Measurements from ENCODE around the gene DPP6.

The DPP6 gene

DNA sequence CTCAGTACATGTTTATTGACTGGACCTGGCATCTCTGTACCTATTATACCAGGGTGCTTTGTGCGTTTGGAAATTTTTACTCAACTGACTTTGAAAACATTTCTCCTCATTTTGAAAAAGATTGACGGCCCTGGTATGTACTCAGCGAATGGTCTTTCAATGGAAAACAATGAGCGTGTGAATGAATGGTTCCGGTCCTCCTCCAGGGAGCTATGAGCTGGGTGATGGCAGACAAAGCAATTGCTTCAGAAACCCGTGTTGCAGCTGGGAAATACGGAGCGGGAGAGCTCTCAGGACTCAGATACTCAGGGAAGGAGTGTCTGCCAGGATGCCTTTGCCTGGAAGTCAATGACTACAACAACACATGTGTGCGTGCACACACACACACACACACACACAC lies 824.8 kb downstream of the DPP6 start:
- DNase-seq (ENCODE audit: low read depth), result no peak

DNA sequence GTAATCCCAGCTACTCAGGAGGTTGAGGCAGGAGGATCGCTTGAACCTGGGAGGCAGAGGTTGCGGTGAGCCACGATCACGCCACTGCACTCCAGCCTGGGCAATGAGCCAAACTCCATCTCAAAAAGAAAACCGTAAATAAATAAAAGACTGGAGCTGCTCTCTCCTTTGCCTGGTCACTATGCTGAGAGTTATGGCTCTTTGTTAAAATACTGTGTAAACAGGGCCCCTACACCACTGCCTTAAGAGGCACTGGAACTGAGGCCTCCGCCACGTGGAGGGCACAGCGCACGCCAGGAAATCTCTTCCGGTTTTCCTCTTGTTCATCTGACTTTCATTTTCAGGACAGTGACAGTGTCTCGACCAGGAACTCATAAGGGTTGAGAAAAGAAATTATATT lies 827.4 kb downstream of the DPP6 start:
- no peak for DNase-seq (ENCODE audit: low read depth)

DNA sequence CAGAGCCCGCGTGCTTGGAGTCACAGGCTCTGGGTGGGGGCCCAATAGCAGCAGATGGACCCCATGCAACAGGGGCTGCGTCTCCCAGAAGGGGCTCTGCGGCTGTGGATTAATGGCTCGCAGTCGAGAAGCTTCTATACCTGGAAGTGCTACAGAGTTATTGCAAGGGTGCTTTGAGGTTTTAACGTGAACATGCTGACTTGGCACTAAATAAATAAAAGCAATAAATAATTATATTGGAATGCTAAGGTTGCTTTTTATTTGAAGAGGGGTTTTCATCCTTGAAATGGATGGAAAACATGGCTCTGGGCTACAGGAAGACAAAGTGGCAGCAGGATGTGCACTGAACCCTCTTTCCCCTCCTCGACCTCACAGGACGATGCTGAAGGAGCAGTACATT lies 828.3 kb downstream of the DPP6 start:
- DNase-seq (ENCODE audit: low read depth), result no peak

DNA sequence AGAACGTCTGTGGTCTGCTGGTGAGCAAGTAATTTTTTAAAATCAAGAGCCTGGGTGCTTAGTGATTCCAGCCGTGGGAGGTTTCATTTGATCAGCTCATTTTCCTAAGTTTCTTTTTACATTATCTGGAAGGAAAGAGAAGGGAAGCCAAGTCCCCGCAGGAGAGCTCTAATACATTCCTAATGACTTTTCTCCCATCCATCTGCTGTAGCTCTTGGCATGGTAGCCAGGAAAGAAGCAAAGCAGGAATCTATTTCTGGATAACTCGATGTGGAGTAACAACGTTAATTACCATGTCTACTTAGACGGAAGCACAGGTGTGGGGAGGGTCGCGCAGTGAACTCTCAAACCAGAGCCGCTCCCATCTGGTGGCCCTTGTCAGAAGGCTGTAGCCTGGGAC lies 828.8 kb downstream of the DPP6 start:
- no peak for DNase-seq (ENCODE audit: low read depth)

DNA sequence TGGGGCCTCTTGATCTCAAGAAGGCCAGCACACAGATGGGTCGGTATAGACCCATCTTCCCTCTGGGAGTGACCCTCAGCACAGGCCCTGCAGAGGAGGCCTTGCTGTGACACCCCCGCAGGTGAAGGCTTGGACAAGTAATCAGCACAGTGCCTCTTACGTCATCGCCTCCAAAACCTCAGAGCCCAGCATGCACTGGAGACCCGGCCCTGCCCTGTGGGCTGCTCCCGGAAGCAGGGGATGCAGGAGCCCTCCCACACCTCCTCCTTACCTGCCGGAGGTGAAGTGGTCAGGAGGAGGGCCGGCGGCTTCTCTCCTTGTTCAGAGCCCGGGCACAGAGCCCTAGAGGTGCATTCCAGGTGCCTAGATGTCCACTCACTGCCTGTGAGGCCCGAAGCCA lies 829.3 kb downstream of the DPP6 start:
- no peak for DNase-seq (ENCODE audit: low read depth)

DNA sequence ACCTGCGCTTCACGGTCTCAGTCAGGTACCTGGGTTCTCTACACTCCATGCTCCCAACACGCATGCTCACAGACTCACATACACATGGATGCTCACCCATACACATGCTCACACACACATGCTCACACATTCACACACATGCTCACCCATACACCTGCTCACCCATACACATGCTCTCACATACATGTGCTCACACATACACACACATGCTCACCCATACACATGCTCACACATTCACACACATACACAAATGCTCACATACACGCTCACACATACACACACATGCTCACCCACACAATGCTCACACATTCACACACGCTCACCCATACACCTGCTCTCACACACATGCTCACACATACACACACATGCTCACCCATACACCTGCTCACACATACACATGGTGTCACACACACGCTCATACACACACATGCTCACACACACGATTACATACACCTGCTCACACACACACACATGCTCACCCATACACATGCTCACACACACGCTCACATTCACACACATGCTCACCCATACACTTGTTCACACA lies 830.8 kb downstream of the DPP6 start:
- DNase-seq (ENCODE audit: low read depth), result no peak

DNA sequence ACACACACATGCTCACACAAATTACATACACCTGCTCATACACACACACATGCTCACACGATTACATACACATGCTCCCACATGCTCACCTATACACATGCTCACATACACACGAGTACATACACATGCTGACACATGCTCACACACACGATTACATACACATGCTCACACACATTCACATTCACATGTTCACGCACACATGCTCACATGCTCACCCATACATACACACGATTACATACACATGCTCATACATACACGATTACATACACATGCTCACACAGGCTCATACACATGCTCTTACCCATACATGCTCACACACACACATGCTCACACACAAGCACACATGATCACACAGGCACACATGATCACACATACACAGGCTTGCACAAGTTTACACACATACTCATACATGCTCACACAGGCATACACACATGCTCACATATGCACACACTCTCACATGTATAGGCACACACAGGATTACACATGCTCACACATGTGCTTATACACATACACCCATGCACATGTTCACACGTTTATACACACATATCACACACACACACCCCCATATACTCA lies 832.2 kb downstream of the DPP6 start:
- no peak for DNase-seq (ENCODE audit: low read depth)

DNA sequence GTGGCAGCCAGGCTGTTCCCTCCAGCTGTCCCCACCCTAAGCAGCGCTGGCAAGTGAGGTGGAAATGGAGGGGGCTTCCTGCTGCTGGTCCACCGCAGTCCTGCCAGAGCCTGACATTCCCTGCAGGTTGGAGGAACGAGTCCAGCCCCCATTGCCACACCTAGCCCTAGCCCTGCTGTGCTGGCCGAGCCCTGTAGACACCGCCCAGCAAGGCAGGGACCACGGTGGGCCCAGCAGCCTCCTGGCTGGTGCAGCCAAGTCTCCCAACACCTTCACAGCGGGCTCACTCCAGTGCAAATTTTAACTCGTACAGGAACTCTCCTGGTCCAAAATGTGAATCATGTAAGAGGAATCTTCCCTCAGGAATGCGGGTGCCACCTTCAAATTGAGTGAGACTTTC lies 834.4 kb downstream of the DPP6 start:
- no peak for DNase-seq (ENCODE audit: low read depth)

DNA sequence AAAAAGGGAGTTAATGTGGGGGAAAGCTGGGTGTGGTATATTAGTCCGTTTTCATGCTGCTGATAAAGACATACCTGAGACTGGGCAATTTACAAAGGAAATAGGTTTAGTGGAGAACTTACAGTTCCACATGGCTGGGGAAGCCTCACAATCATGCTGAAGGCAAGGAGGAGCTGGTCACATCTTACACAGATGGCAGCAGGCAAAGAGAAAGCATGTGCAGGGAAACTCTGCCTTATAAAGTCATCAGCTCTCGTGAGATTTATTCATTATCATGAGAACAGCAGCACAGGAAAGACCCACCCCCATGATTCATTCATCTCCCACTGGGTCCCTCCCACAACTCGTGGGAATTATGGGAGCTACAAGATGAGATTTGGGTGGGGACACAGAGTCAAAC lies 836.5 kb downstream of the DPP6 start:
- DNase-seq (ENCODE audit: low read depth), result no peak

DNA sequence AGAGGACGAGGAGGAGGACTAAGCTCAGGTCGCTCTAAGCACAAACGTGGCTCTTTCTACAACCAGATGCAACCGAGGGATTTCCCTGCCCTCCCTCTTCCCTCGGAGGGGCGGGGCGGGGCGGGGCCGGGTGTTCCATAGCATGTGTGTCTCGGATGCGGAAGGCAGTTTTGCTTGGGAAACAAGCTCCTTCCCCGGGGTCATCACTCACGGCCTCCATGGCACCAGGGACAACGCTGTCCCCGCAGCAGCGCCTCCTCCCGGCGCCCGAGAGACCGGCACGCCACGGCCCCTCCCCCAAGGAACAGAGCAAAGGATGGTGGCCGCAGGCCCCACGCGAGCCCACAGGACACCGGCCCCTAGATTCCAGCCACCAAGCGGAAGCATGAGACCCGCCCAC lies 840.3 kb downstream of the DPP6 start:
- DNase-seq (ENCODE audit: low read depth), result no peak

DNA sequence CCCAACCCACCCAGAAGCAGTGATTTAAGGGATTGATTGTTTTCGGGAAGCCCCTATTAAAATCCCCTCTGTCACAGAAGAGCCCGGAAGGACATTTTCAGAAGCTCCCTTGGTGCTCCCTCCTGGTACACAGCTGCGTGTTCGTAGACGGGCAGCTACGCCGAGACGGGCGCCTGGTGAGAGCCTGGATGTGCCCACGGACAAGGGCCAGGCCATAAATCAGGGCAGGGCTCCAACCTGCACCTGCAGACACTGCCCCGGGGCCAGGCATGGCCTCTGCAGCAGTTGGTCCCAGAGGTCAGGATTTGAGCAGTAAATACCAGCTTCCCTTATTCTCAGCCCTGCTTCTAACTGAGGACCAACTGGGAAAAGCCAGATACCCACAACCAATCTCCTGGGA lies 843.9 kb downstream of the DPP6 start:
- no peak for DNase-seq (ENCODE audit: low read depth)

DNA sequence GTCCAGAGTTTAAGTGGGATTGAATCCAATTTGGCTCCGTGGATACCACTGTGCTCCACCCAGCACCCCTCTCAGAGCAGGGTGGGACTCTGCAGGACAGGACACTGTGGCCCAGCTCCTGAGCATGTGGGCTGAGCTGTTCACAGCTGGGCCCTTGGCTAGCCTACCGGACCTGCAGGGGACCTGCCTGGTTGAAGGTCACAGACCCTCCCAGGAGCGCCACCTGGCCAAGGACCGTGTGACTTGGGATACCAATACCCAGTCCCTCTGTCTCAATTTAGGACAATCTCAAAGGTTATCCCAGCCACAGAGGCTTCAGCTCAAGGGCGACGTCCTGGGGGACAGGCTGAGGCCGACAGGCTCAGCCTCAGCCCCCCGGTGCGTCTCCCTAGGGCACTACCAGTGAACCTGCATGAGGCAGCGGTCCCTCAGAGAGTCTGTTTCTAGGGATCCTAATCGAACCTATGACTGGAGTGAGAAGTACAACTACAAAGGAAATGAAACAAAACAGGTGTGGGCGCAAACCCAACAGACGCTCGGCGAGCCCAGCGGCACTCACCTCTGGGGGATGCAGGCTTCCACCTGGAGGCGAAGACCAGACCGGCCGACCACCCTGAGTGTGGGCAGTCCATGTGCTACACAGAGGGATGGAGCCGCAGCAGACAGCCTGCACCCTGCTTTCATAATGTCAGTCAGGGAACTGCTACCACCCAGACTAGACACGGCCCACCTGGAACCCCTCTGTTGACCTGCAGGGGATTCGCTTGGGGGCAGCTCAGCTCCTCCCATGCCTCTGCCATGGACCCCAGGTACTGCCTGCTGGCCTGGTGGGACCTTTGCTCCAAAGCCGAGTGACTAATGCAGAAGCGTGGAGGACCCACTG lies 847.0 kb downstream of the DPP6 start:
- DNase-seq (ENCODE audit: low read depth), result no peak

DNA sequence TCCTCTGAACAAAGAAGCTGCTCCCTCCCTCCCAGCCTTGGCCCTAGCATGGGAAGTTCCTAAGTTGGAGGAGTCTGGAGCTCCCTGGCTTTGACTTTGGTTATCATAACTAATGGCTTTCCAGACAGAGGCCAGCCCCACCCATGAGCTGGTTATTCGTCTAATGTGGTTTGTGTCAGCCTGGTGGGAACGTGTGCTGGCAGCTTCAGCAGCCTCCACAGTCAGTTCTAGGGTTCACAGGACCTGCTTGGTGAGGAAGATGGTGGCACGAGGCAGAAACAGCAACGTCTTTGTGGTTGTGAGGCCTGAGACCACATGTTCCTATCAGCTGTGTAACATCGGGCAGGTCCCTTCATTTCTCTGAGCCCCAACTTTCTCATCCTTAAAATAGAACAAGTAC lies 847.7 kb downstream of the DPP6 start:
- DNase-seq (ENCODE audit: low read depth), result no peak

DNA sequence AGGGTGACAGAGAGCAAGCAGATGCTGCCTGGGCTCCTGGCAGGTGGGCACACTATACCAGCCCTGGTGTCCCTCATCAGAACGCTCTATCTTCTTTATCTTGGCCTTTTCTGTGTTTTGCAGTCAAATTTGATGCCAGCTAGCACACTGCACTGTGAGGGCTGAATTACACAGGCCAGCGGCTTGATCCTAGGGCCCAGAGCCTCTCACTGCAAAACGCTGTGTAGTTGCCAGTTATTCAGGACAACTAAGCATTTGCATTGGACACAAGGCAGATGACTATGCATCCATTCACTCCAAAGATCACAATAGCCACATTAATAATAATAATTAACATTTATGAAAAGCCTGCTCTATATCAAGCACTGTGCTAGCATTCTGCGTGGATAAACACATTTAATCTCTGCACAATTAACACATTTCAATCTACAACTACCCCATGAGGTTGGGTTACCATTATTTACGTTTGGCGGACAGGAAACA lies 850.4 kb downstream of the DPP6 start:
- no peak for DNase-seq (ENCODE audit: low read depth)

DNA sequence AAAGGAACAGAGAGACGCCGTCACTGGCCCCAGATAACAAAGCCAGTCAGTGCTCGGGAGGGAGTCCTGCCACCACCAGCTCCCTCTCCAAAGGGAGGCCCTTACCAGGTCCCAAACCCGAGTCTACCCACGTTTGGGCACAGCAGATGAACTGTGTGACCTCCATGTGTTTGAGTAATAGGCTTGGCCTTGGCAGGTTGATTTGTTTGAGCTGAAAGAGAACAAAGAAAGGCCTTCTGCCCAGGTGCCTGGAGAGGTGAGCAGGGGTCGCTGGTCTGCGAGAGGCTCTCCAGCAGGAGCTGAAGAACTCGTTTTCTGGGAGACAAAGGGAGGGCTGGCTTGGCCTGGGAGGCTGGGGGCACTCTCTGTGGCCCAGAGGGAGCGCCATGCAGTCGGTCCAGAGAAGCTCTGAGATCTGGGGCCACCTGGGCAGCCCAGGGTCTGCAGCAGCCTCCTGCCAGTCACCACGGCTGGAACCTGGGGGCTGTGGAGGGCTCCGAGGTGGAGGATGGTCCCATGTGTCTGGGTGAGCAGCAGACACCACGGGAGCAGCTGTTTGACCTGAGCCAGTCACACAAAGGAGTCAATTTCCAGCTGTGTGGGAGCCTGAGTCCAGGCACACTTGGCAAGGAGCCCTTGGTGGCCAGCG lies 851.0 kb downstream of the DPP6 start:
- no peak for DNase-seq (ENCODE audit: low read depth)

DNA sequence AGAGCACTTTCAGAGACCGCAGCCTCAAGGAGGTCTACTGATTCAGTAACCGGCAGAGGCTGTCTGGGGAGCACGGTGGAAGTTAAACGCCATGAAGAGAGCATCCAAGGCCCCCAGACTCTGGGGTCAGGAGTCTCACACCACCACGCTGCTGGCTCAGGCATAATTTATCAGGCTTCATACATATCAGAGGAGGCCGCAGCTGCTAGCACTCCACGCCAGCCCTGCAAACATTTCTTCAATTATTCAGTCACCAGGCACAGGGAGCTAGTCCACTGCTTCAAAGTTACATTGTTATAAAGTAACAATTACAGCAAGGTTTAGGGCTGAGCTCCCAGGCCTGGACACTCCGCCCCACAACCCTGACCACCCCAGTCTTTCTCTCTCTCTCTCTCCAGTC lies 852.9 kb downstream of the DPP6 start:
- DNase-seq (ENCODE audit: low read depth), result no peak

DNA sequence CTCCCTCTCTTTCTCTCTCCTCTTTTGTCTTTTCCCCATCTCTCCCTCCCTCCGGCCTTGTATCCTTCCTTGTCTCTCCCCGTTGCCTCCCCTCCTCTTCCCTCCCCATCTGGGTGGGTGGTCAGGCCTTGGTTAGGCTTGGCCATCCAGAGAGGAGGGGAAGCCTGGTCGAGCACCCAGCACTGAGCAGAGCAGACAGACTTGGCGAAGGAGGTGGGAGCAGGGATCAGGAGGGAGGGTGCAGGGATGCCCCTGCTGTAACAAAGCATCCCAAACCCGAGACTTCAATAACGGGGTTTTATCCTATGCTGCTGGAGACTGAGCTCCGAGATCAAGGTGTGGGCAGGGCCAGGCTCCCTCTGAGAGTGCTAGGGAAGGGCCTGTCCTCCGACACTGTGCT lies 853.4 kb downstream of the DPP6 start:
- DNase-seq (ENCODE audit: low read depth), result no peak

DNA sequence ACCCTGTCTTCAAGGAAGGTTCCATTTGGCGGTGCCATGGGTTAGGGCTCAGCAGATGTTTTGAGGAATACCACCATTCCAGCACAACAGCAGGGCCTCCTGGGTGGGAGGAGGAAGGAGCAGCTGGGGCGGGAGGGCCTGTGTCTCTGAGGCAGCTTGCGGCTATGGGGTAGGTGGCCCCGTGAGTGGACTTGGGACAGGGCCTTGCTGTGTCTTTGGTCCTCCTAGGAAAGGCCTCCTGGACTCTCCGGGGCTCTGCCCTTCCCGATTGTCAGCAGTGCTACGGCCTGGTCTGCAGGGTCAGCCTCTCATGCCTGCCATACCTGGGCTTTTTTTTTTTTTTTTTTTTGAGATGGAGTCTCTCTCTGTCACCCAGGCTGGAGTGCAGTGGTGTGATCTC lies 854.0 kb downstream of the DPP6 start:
- DNase-seq (ENCODE audit: low read depth), result no peak

DNA sequence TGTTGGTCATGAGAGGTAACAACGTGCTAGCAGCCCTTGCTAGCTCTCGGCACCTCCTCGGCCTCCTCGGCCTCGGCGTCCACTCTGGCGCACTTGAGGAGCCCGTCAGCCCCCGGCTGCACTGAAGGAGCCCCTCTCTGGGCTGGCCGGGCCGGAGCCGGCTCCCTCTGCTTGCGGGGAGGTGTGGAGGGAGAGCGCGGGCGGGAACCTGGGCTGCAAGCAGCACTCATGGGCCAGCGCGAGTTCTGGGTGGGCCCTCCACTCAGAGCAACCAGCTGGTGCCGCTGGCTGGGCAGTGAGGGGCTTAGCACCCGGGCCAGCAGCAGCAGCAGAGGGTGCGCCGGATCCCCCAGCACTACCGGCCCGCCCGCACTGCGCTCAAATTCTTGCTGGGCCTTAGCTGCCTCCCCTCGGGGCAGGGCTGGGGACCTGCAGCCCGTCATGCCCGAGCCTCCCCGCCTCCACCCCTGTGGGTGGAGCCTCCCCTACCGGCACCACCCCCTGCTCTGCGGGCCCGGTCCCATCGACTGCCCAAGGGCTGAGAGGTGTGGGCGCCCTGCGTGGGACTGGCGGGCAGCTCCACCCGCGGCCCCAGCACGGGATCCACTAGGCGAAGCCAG lies 854.6 kb downstream of the DPP6 start:
- no peak for DNase-seq (ENCODE audit: low read depth)

DNA sequence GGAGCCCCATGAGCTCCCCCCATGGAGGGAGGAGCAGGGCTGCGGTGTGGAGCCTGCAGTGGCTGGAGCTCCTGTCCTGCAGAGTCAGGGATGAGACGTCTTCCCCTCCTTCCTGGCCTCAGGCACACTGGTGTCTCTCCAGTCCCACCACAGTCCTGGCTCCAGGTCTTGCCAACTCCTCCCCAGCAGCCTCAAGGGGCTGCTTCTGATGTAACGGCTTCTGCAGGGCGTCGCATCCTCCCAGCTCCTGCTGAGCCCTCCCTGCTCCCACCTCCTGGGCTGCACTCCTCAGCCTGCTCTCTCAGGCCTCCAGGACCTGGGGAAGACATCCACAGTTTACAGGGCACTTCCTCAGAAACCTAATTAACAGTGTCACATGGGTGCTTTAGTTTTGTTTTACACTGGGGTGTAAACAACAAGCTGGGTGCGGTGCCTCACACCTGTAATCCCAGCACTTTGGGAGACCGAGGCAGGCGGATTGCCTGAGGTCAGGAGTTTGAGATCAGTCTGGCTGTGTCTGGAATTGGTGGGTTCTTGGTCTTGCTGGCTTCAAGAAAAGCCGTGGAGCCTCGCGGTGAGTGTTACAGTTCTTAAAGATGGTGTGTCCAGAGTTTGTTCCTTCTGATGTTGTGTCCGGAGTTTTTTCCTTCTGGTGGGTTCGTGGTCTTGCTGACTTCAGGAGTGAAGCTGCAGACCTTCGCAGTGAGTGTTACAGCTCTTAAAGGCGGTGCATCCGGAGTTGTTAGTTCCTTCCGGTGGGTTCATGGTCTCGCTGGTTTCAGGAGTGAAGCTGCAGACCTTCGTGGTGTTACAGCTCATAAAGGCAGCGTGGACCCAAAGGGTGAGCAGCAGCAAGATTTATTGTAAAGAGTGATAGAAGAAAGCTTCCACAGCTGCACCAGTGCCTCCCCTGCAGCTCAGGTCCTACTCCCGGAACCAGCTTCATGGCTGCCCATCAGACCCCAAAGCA lies 855.7 kb downstream of the DPP6 start:
- DNase-seq (ENCODE audit: low read depth), result no peak

Data from EH (cell line).